NCI-H1092 treated with DMSO at 0.1 percent for 48 hours (cell line): ENCODE results near the gene CDC42EP4.
A peak's percentile ranks its signal among the peaks of the same experiment; 100 is the strongest.
"Not testable (repeated sequence)": the region's sequence is repeated elsewhere in the genome, so short reads cannot be mapped to it uniquely, and the experiment has no call there.

Source experiments
- DNase-seq: peaks from one replicate; lab custom pipeline; 2025; lab: John Stamatoyannopoulos, UW

CDC42EP4 gene

GRCh38 chr17:73343168-73343634, 31.4 kb upstream of the CDC42EP4 start:
- DNase-seq, result peak; percentile 83

GRCh38 chr17:73342541-73343167, 30.9 kb upstream of the CDC42EP4 start:
- no peak for DNase-seq

DNA sequence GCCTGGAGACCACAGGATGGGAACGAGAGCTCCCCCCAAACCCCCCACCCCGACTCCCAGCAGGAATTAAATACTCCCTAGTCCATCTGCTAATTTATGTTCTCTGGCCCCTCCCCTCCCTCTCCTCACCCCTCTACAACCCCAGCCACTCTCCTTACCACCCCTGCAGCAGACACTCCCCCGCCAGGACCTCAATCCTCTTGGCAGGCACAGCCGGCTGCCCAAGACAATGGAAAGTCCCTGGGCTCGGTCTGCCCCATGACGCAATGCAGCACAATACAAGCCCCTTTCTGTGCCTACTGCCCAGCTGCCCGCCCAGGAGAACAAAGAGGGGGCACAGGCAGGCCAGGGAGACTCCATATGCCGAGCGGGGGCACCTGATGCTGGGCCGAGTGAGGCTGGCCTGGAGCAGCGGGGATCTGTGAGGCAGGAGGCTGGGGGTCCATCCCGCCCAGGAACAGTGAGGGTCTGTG, 30.3 kb upstream of the CDC42EP4 start:
- peak; percentile 85 for DNase-seq

GRCh38 chr17:73341350-73342049, 29.7 kb upstream of the CDC42EP4 start:
- DNase-seq, result peak; percentile 74

DNA sequence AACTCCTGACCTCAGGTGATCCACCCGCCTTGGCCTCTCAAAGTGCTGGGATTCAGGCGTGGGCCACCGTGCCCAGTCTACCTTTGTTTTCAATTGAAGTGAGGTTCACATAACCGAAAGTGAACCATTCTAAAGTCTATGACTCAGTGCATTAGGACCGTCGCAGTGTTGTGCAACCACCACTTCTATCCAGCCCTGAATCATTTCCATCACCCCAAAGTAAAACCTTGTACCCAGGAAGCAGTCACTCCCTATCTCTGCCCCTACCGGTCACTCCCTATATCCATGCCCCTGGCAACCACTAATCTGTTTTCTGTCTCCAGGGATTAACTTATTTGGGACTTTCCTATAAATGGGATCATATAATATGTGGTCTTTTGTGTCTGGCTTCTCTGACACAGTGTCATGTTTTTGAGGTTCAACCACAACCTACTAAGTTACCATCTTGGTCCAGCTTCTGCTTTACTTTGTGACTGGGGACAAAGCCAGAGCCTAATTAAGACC, 28.3 kb upstream of the CDC42EP4 start:
- DNase-seq, result no peak

DNA sequence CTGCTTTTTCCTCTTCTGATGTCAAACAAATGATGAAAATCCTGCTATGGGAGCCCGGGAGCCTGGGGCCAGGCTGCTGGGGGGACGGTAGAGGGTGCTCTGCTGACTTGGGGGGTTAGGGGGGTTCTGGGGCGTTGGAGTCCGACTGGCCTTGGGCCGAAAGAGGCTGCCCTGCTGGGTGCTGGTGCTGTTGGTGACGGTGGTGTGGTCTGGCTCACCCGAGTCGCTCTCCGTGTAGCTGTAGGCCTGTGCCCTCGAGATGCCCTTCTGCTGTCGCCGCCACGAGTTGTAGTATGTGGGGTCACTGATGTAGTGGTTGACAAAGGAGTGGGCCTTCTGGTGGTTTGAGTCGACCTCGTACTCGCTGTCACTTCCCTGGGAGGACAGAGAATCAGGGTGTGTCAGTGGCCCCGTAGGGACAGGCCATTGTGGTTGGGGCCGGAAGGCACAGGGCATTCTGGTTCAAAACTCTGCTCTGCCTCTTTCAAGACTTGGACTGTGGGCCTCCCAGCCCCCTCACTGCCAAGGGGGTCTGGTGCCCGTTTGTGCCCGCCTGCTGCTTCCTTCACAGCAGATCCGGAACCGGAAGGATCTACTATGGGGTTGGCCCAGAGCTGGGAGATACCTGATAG, 26.9 kb upstream of the CDC42EP4 start:
- no peak for DNase-seq

- no peak for DNase-seq
Observed at GRCh38 chr17:73338050-73338521, 26.3 kb upstream of the CDC42EP4 start.

GRCh38 chr17:73337330-73337710, 25.5 kb upstream of the CDC42EP4 start:
- DNase-seq, result no peak

- DNase-seq, result no peak
Observed at GRCh38 chr17:73336408-73337329, 24.9 kb upstream of the CDC42EP4 start.

GRCh38 chr17:73335591-73336407, 24.0 kb upstream of the CDC42EP4 start:
- peak; percentile 16 for DNase-seq

DNA sequence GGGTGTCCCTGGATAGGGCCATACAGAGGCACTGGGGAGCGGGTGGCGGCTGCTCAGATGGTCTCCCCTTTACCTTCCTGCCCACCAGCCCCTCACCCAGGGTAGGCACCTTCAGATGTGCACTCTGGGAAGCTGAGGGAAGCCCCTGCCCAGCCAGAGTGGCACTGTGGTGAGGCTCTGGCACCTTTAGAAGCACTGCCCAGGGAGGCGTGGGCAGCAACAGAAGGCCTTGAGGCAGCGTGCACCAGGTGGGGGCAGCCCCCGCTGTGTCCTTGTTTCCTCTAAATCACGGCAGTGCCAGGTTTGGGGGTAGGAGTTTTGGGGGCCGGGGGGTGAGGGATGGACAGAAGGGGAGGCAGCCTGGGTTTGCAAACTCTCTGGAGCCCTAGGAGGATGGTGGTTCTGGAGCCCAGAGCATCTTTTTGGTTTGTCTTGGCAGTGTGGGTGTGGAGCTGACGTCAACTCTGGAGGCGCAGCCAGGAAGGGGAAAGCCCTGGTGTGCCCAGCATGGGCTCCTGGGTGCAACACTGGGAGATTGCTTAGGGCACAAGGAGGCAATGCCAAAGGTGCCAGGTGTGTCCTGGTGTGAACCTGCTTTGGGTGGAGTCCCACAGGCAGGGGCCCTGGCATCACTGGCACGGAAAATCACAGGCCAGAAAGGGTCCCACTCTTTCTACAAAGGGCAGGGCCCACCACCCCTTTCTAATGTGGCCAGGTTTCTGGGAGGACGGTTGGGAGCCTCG, 23.1 kb upstream of the CDC42EP4 start:
- DNase-seq, result no peak

- not testable (repeated sequence) for DNase-seq
Observed at GRCh38 chr17:73333445-73333844, 21.6 kb upstream of the CDC42EP4 start.

GRCh38 chr17:73331060-73331459, 19.3 kb upstream of the CDC42EP4 start:
- no peak for DNase-seq

GRCh38 chr17:73327676-73328075, 15.9 kb upstream of the CDC42EP4 start:
- DNase-seq, result no peak

GRCh38 chr17:73325527-73325842, 13.7 kb upstream of the CDC42EP4 start:
- DNase-seq, result no peak

DNA sequence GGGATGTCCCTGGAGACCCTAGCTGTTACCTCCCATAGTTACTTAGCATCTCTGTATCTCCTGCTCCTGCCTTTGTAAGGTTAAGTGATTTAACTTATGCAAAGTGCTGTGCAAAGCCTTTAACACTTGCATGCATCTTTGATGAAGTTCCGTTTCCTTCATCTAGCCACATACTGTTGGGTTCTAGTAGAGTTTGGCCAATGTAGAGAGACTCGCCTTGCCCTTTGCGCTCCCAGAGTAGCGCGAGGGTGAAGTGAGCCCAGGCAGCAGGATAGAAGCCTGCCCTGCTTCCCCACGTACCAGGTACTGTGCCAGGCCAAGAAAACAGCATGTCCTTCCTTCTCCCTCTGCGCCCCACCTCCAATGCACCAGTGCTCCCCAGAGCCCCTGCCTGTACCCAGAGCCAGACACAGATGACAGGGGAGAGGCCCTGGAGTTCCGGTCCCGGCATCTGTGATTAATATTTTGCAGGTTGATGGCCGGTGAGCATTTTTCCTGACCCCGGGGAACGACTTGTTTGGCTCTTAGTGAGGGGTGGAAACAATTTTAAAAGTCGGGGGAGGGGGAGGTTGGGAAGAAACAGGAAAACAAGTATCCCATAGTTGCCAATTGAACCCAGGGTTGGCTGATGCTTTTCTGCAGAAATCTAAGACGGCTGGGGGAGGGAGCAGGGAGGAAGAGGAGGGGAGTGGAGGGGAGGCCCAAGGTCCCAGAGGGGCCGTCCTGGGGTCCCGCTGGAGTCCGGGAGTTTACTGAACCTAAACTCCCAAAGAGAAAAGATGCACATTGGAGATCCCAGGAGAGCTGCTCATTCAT, 13.1 kb upstream of the CDC42EP4 start:
- no peak for DNase-seq

DNA sequence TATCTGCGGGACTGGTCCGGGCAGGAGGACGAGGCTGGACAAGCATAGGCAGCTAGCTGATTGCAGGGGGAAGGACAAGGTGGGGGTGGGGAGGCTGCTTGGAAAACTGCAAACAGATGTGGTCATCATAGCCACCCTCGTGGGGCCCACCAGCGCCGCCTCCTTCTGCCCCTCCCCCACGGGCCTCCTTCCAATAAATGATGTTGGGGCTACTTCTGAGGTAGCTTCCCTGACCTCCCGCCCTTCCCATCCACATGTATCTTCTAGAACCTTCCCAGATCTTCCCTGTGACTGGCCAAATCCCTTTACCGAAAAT, 12.3 kb upstream of the CDC42EP4 start:
- no peak for DNase-seq

GRCh38 chr17:73323409-73324159, 11.8 kb upstream of the CDC42EP4 start:
- DNase-seq, result no peak
